IMR-90 (cell line): ENCODE data around the gene ACCSL. TPM values are rescaled to one million over a fixed set of nuclear protein-coding genes. Genes with fewer than 3 reads are reported as not detected.

Experiments used
- ATAC-seq: fragments of 200-7000 bp; cut with Tn5 transposase; 2 replicates; pipeline ENCODE4 v1.9.1; 2020; ENCODE audit warnings: low read depth, mild to moderate bottlenecking, moderate library complexity
- BruUV-seq: library from RNA; stranded (reverse); fragments of 400-500 nt; replicated peaks from 2 replicates; lab custom pipeline; 2021; lab: Mats Ljungman, UMichigan
- CTCF ChIA-PET: fragments of 300-600 bp; formaldehyde crosslinking; extraction: SDS; loops from one replicate; lab custom pipeline; 2021; ENCODE audit warnings: antibody characterized with exemption; lab: Yijun Ruan, JAX
- POLR2A ChIA-PET: fragments of 300-600 bp; sonication (Branson Sonifier 250); formaldehyde crosslinking; loops from one replicate; lab custom pipeline; 2022; ENCODE audit warnings: antibody characterized with exemption; ENCODE audit not compliant: unreplicated experiment; lab: Charles Lee
- DNase-seq: peaks from one replicate; pipeline ENCODE4 v3.0.0; 2013
- H2AFZ ChIP-seq: replicated peaks from 2 replicates; pipeline ENCODE3; 2013; ENCODE audit warnings: low read length, mild to moderate bottlenecking; ENCODE audit not compliant: poor library complexity
- H2AK5ac ChIP-seq: 2 replicates; pipeline ENCODE4 v1.6.1; 2013; ENCODE audit warnings: low read depth, low read length, inconsistent platforms
- H2AK9ac ChIP-seq: replicated peaks from 2 replicates; pipeline ENCODE3; 2013; ENCODE audit warnings: mild to moderate bottlenecking, low read depth, low read length, moderate library complexity; ENCODE audit not compliant: poor library complexity
- H2BK120ac ChIP-seq: 2 replicates; pipeline ENCODE4 v1.6.1; 2013; ENCODE audit warnings: low read depth, low read length, inconsistent platforms
- H2BK15ac ChIP-seq: 3 replicates; pipeline ENCODE4 v1.6.1; 2013; ENCODE audit warnings: low read depth, low read length, inconsistent platforms
- H2BK20ac ChIP-seq: 2 replicates; pipeline ENCODE4 v1.6.1; 2013; ENCODE audit warnings: low read depth, mild to moderate bottlenecking, inconsistent platforms, low read length, moderate library complexity
- H2BK5ac ChIP-seq: 2 replicates; pipeline ENCODE4 v1.6.1; 2013; ENCODE audit warnings: mild to moderate bottlenecking, low read depth, low read length, inconsistent platforms; ENCODE audit not compliant: poor library complexity, severe bottlenecking
- H3K14ac ChIP-seq: replicated peaks from 2 replicates; pipeline ENCODE4 v1.6.1; 2013; ENCODE audit warnings: low read depth, low read length, inconsistent platforms
- H3K18ac ChIP-seq: 2 replicates; pipeline ENCODE4 v1.6.1; 2013; ENCODE audit warnings: low read depth, low read length, control low read depth
- H3K23ac ChIP-seq: 2 replicates; pipeline ENCODE4 v1.6.1; 2013; ENCODE audit warnings: low read depth, low read length, inconsistent platforms
- H3K27ac ChIP-seq: 2 replicates; pipeline ENCODE4 v1.5.1; 2013; ENCODE audit warnings: mild to moderate bottlenecking, control low read depth, low read length; ENCODE audit not compliant: insufficient read depth
- H3K27me3 ChIP-seq: 2 replicates; pipeline ENCODE4 v1.6.1; 2013; ENCODE audit warnings: low read length; ENCODE audit not compliant: control insufficient read depth, insufficient read depth
- H3K36me3 ChIP-seq: 2 replicates; pipeline ENCODE4 v1.6.1; 2013; ENCODE audit warnings: low read length, mixed read lengths; ENCODE audit not compliant: control insufficient read depth, insufficient read depth
- H3K4ac ChIP-seq: 2 replicates; pipeline ENCODE4 v1.6.1; 2013; ENCODE audit warnings: low read depth, low read length, inconsistent platforms
- H3K4me1 ChIP-seq: 2 replicates; pipeline ENCODE4 v1.6.1; 2013; ENCODE audit warnings: low read length, mixed read lengths; ENCODE audit not compliant: control insufficient read depth, insufficient read depth
- H3K4me2 ChIP-seq: 2 replicates; pipeline ENCODE4 v1.6.1; 2013; ENCODE audit warnings: low read depth, mild to moderate bottlenecking, control low read depth, low read length, moderate library complexity
- H3K4me3 ChIP-seq: 2 replicates; pipeline ENCODE4 v1.5.1; 2013; ENCODE audit warnings: low read depth, mild to moderate bottlenecking, control low read depth, low read length, moderate library complexity; ENCODE audit not compliant: insufficient read depth
- H3K56ac ChIP-seq: 2 replicates; pipeline ENCODE4 v1.6.1; 2013; ENCODE audit warnings: low read length, inconsistent platforms; ENCODE audit not compliant: insufficient read depth; ENCODE audit errors: extremely low read depth
- H3K79me1 ChIP-seq, 2 experiments: 2 replicates each; pipeline ENCODE4 v1.6.1; 2013; ENCODE audit warnings: low read length in 2 of 2, inconsistent platforms in 1 of 2, low read depth in 1 of 2
- H3K9ac ChIP-seq: 2 replicates; pipeline ENCODE4 v1.6.1; 2013; ENCODE audit warnings: low read depth, low read length, control low read depth
- H3K9me1 ChIP-seq: 2 replicates; pipeline ENCODE4 v1.6.1; 2013; ENCODE audit warnings: low read length, inconsistent platforms; ENCODE audit not compliant: insufficient read depth
- H3K9me3 ChIP-seq: 2 replicates; pipeline ENCODE4 v1.6.1; 2013; ENCODE audit warnings: low read length; ENCODE audit not compliant: control insufficient read depth, insufficient read depth
- H4K20me1 ChIP-seq: 2 replicates; pipeline ENCODE4 v1.6.1; 2013; ENCODE audit warnings: low read length, inconsistent platforms; ENCODE audit not compliant: insufficient read depth
- H4K5ac ChIP-seq: 2 replicates; pipeline ENCODE4 v1.6.1; 2013; ENCODE audit warnings: mild to moderate bottlenecking, low read depth, low read length, control low read depth
- H4K8ac ChIP-seq, 2 experiments: 2 replicates each; pipeline ENCODE4 v1.6.1; 2013; ENCODE audit warnings: low read depth in 2 of 2, low read length in 2 of 2, control low read depth in 1 of 2, inconsistent platforms in 1 of 2
- H4K91ac ChIP-seq: 2 replicates; pipeline ENCODE4 v1.6.1; 2013; ENCODE audit warnings: low read depth, low read length, inconsistent platforms; ENCODE audit not compliant: insufficient read depth
- BHLHE40 ChIP-seq: fragments of 150-350 bp; IDR thresholded peaks from 2 replicates; pipeline ENCODE4 v1.6.1; 2016; ENCODE audit warnings: mild to moderate bottlenecking, low read depth, low read length
- CEBPB ChIP-seq: IDR thresholded peaks from 2 replicates; pipeline ENCODE4 v1.6.1; 2012; ENCODE audit warnings: low read depth, low read length, improper control_type of control experiment
- CHD1 ChIP-seq: IDR thresholded peaks from 2 replicates; pipeline ENCODE4 v1.6.1; 2012; ENCODE audit warnings: low read depth, low read length, improper control_type of control experiment
- FOS ChIP-seq: fragments of 150-350 bp; IDR thresholded peaks from 2 replicates; pipeline ENCODE4 v1.6.1; 2016; ENCODE audit warnings: low read depth, low read length
- MAZ ChIP-seq: IDR thresholded peaks from 2 replicates; pipeline ENCODE4 v1.6.1; 2012; ENCODE audit warnings: low read depth, mild to moderate bottlenecking, low read length, improper control_type of control experiment, moderate library complexity, borderline replicate concordance
- MXI1 ChIP-seq: IDR thresholded peaks from 2 replicates; pipeline ENCODE4 v1.6.1; 2012; ENCODE audit warnings: low read depth, mild to moderate bottlenecking, low read length, moderate library complexity, borderline replicate concordance
- NFE2L2 ChIP-seq: fragments of 150-350 bp; IDR thresholded peaks from 2 replicates; pipeline ENCODE4 v1.6.1; 2016; ENCODE audit warnings: low read depth, mild to moderate bottlenecking, low read length
- POLR2A ChIP-seq: IDR thresholded peaks from 2 replicates; pipeline ENCODE4 v1.6.1; 2012; ENCODE audit warnings: mild to moderate bottlenecking, low read depth, low read length
- RAD21 ChIP-seq: IDR thresholded peaks from 2 replicates; pipeline ENCODE4 v1.6.1; 2012; ENCODE audit warnings: low read length, improper control_type of control experiment
- RCOR1 ChIP-seq: IDR thresholded peaks from 2 replicates; pipeline ENCODE4 v1.6.1; 2012; ENCODE audit warnings: mild to moderate bottlenecking, low read length, improper control_type of control experiment; ENCODE audit not compliant: insufficient replicate concordance
- RFX5 ChIP-seq: IDR thresholded peaks from 2 replicates; pipeline ENCODE4 v1.8.0; 2012; ENCODE audit warnings: low read depth, mild to moderate bottlenecking, low read length, moderate library complexity
- SMC3 ChIP-seq: fragments of 150-350 bp; IDR thresholded peaks from 2 replicates; pipeline ENCODE4 v1.6.1; 2016; ENCODE audit warnings: low read depth, mild to moderate bottlenecking, antibody characterized with exemption, low read length, moderate library complexity
- WGBS, 2 experiments: methylation state at CpG; one replicate each; pipeline versions ENCODE4 v1.1.5 to v1.1.7; 2013; ENCODE audit warnings: missing lambda C conversion rate in 2 of 2; ENCODE audit not compliant: insufficient read length in 1 of 2; ENCODE audit errors: extremely low coverage in 2 of 2; 5-methylcytosine and 5-hydroxymethylcytosine counted together
- dilution Hi-C: fragments of 300-500 bp; cut with HindIII; formaldehyde crosslinking; loops from one replicate; pipeline ENCODE4 v1.14.3; 2018; ENCODE audit warnings: low sequenced_read_pairs; ENCODE audit not compliant: unreplicated experiment
- in situ Hi-C: fragments of 300-500 bp; cut with MboI; formaldehyde crosslinking; loops from 3 replicates; pipeline ENCODE4 v1.14.3; 2019; ENCODE audit warnings: low sequenced_read_pairs, inconsistent platforms, mixed read lengths
- intact Hi-C: fragments of 100-400 bp; cut with micrococcal nuclease; formaldehyde crosslinking; loops from 2 replicates; pipeline ENCODE4 v1.10.0; 2022
- polyA plus RNA-seq, 3 experiments: library from polyadenylated mRNA; depleted of rRNA; stranded (reverse); fragments of >200 nt; gene quantifications; 2 replicates each; pipeline ENCODE4 v1.2.3, GENCODE V29; 2012; ENCODE audit warnings: low replicate concordance in 1 of 3
- total RNA-seq: library from RNA; depleted of rRNA; stranded (reverse); fragments of >200 nt; gene quantifications from 2 replicates; pipeline ENCODE4 v1.2.3, GENCODE V29; 2012
- TF ChIP-seq, protein P1 (sequence below): conservative IDR thresholded peaks from 2 replicates; pipeline ENCODE4 v1.5.1; 2012; ENCODE audit warnings: mild to moderate bottlenecking, low read depth, low read length, improper control_type of control experiment
- TF ChIP-seq, protein P2 (sequence below): fragments of 150-350 bp; IDR thresholded peaks from 2 replicates; pipeline ENCODE4 v1.6.1; 2017; ENCODE audit warnings: mild to moderate bottlenecking, antibody characterized with exemption, low read length, low read depth
- TF ChIP-seq, protein P3 (sequence below): fragments of 150-350 bp; IDR thresholded peaks from 2 replicates; pipeline ENCODE4 v1.6.1; 2016; ENCODE audit warnings: low read depth, mild to moderate bottlenecking, low read length, moderate library complexity, borderline replicate concordance

ACCSL gene
- total and polyA plus RNA-seq, 2 of the 4 experiments (the other 2 are of a cell fraction) = not detected

DNA sequence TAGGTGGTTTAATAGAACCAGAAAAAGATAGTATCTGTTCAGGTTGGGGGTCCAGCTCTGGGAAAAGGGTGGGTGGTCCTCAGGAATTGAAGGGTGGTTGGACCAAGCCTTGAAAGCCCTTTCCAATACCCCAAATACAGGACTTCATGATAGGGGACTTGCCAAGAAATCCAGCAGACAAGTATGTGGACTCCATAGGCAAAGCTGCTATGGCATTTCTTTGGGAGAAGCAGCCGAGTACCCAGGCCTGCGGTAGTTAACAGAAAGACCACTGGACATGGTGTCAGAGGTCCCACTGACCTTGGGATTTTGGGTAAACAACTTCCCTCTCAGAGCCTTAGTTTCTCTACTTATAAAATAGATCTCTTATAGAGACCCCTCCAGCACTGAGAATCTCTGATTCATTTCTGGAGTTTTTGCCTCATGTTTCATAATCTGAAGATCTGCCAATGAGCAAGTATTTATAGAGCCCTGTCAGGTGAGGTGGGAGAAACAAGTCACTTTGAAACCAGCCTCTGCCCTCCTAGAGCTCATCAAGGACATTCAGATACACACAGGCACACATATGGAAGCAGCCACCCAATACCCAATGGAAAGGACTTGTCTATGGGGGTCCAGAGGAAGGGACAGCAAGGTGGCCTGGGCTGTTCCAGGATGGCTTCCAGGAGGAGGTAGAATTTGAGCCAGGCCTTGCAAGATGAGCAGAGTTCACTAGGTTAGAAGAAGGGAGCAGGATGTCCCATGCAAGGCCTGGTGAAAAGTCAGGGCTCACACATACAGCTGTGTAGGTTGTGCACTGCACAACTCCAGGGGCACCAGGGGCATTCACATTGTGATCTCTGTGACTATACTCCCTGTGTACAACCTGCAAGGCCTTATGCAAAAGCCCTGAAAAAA is 31.0 kb upstream of the ACCSL start:
- DNase-seq = peak; percentile 12
- in situ Hi-C loops = no loop called here
- H3K9me1 ChIP-seq = no peaks in the 10 kb centered on the region
- H2BK20ac ChIP-seq = no peak overlapping the region
- intact Hi-C loops = no loop called here
- ATAC-seq = no peak
- H2AK9ac ChIP-seq = peak overlapping the region; percentile 1
- peak overlapping the region; percentile 35 for H2AFZ ChIP-seq
- H3K27ac ChIP-seq = no peak overlapping the region
- ChIA-PET POLR2A (no interaction called here), CTCF (interaction anchor here (0.6 kb wide), 1 partner anchor 10 kb away, joined by 4 read pairs; no protein-coding TSS in a partner anchor)
- H3K4ac ChIP-seq = no peak overlapping the region
- BruUV-seq = no TSS peak
- no peak for TF ChIP-seq POLR2A
- TF ChIP-seq CEBPB = no peak
- TF ChIP-seq, protein P1, sequence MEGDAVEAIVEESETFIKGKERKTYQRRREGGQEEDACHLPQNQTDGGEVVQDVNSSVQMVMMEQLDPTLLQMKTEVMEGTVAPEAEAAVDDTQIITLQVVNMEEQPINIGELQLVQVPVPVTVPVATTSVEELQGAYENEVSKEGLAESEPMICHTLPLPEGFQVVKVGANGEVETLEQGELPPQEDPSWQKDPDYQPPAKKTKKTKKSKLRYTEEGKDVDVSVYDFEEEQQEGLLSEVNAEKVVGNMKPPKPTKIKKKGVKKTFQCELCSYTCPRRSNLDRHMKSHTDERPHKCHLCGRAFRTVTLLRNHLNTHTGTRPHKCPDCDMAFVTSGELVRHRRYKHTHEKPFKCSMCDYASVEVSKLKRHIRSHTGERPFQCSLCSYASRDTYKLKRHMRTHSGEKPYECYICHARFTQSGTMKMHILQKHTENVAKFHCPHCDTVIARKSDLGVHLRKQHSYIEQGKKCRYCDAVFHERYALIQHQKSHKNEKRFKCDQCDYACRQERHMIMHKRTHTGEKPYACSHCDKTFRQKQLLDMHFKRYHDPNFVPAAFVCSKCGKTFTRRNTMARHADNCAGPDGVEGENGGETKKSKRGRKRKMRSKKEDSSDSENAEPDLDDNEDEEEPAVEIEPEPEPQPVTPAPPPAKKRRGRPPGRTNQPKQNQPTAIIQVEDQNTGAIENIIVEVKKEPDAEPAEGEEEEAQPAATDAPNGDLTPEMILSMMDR = no peak
- no peak for TF ChIP-seq MAZ
- TF ChIP-seq MXI1 = no peak
- no peak for TF ChIP-seq NFE2L2
- no peak for TF ChIP-seq SMC3
- no peak for TF ChIP-seq BHLHE40
- TF ChIP-seq FOS = no peak
- TF ChIP-seq, protein P2, sequence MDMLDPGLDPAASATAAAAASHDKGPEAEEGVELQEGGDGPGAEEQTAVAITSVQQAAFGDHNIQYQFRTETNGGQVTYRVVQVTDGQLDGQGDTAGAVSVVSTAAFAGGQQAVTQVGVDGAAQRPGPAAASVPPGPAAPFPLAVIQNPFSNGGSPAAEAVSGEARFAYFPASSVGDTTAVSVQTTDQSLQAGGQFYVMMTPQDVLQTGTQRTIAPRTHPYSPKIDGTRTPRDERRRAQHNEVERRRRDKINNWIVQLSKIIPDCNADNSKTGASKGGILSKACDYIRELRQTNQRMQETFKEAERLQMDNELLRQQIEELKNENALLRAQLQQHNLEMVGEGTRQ = no peak
- no peak for TF ChIP-seq RAD21
- TF ChIP-seq RCOR1 = no peak
- no peak for TF ChIP-seq CHD1
- TF ChIP-seq RFX5 = no peak
- TF ChIP-seq, protein P3, sequence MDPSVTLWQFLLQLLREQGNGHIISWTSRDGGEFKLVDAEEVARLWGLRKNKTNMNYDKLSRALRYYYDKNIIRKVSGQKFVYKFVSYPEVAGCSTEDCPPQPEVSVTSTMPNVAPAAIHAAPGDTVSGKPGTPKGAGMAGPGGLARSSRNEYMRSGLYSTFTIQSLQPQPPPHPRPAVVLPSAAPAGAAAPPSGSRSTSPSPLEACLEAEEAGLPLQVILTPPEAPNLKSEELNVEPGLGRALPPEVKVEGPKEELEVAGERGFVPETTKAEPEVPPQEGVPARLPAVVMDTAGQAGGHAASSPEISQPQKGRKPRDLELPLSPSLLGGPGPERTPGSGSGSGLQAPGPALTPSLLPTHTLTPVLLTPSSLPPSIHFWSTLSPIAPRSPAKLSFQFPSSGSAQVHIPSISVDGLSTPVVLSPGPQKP = no peak
- H3K9ac ChIP-seq = no peak overlapping the region
- no peaks in the 10 kb centered on the region for H3K79me1 ChIP-seq
- no peak overlapping the region for H2BK5ac ChIP-seq
- no peak overlapping the region for H4K91ac ChIP-seq
- no CpG with 5 or more reads among the region's 2 CpGs for WGBS, 2 experiments
- H3K27me3 ChIP-seq = no peaks in the 10 kb centered on the region
- peak overlapping the region; percentile 46; the same call in 1 of the 2 replicates for H3K4me2 ChIP-seq
- dilution Hi-C loops = no loop called here
- H2AK5ac ChIP-seq = no peak overlapping the region
- H3K4me3 ChIP-seq = no peak overlapping the region
- no peak overlapping the region for H3K23ac ChIP-seq
- H4K20me1 ChIP-seq = no peaks in the 10 kb centered on the region
- H4K5ac ChIP-seq = no peak overlapping the region
- no peak overlapping the region for H3K18ac ChIP-seq
- H3K4me1 ChIP-seq = peaks cover 8% of the 10 kb centered on the region
- H2BK15ac ChIP-seq = no peak overlapping the region
- no peak overlapping the region for H3K14ac ChIP-seq
- H3K9me3 ChIP-seq = no peaks in the 10 kb centered on the region
- no peak overlapping the region for H2BK120ac ChIP-seq
- no peak overlapping the region for H3K56ac ChIP-seq
- no peaks in the 10 kb centered on the region for H3K36me3 ChIP-seq
- H4K8ac ChIP-seq = no peak overlapping the region
